ENCODE measurements around the gene FAAP20. TPM values are rescaled to one million over a fixed set of nuclear protein-coding genes. Genes with fewer than 3 reads are reported as not detected.
"Not testable (repeated sequence)": the region's sequence is repeated elsewhere in the genome, so short reads cannot be mapped to it uniquely, and the experiment has no call there.

Gene FAAP20
- total RNA-seq, 1 experiment from 2014 or later, result 20.1 TPM

DNA sequence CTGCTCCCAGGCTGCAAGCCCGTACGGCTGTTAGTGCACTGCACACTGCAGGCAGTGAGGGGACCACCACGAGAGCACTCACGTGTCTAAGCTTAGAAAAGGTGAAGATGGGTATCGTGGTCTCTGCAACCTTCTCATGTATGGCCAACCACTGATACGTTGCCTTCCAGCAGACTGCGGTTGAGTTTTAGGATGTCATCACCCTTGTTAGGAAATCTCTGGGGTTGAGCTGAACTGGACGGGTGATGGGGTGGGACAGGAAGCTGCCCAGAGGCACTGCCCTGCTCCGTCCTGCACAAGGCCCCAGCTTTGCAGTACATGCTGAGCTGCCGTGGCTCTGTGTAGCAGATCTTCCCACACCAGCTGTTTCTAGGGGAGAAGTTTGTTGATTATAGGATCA is 43.3 kb downstream of the FAAP20 start:
- Histone ChIP-seq H3K36me3 (ENCODE audit: insufficient read depth, low read length) (no peaks in the 10 kb centered on the region), H3K9me3 (ENCODE audit: low read length) (no peaks in the 10 kb centered on the region), H3K4me1 (ENCODE audit: low read length) (no peaks in the 10 kb centered on the region), H3K4me3 (ENCODE audit: low read length) (no peak overlapping the region), H3K79me2 (ENCODE audit: low read length) (no peaks in the 10 kb centered on the region), H2AFZ (ENCODE audit: low read length) (no peak overlapping the region), H3K27me3 (ENCODE audit: low read length) (no peaks in the 10 kb centered on the region), H3K27ac (ENCODE audit: low read length) (no peak overlapping the region), H4K20me1 (ENCODE audit: insufficient read depth, low read depth, low read length) (no peaks in the 10 kb centered on the region), H3K9ac (ENCODE audit: low read length) (no peak overlapping the region), H3K9me2 (replicated peaks; ENCODE audit: insufficient read depth, low read length) (no peaks in the 10 kb centered on the region), H3K4me2 (ENCODE audit: low read depth, low read length, poor library complexity, severe bottlenecking) (no peak overlapping the region)
- no peak for DNase-seq

GRCh38 chr1:2150801-2151200 is 43.8 kb downstream of the FAAP20 start:
- no peak overlapping the region for H3K4me2 ChIP-seq (ENCODE audit: low read depth, low read length, poor library complexity, severe bottlenecking)
- H3K4me1 ChIP-seq (ENCODE audit: low read length), result no peaks in the 10 kb centered on the region
- no peaks in the 10 kb centered on the region for H3K9me2 ChIP-seq (replicated peaks; ENCODE audit: insufficient read depth, low read length)
- no peak for DNase-seq
- H3K27ac ChIP-seq (ENCODE audit: low read length), result no peak overlapping the region
- no peaks in the 10 kb centered on the region for H3K27me3 ChIP-seq (ENCODE audit: low read length)
- no peaks in the 10 kb centered on the region for H4K20me1 ChIP-seq (ENCODE audit: insufficient read depth, low read depth, low read length)
- no peaks in the 10 kb centered on the region for H3K9me3 ChIP-seq (ENCODE audit: low read length)
- H3K9ac ChIP-seq (ENCODE audit: low read length), result no peak overlapping the region
- no peak overlapping the region for H3K4me3 ChIP-seq (ENCODE audit: low read length)
- no peaks in the 10 kb centered on the region for H3K36me3 ChIP-seq (ENCODE audit: insufficient read depth, low read length)
- no peak overlapping the region for H2AFZ ChIP-seq (ENCODE audit: low read length)
- H3K79me2 ChIP-seq (ENCODE audit: low read length), result no peaks in the 10 kb centered on the region

- no peaks in the 10 kb centered on the region for H3K9me2 ChIP-seq (replicated peaks; ENCODE audit: insufficient read depth, low read length)
- H4K20me1 ChIP-seq (ENCODE audit: insufficient read depth, low read depth, low read length), result no peaks in the 10 kb centered on the region
- no peak for DNase-seq
Observed at GRCh38 chr1:2148691-2149090, 45.9 kb downstream of the FAAP20 start.

DNA sequence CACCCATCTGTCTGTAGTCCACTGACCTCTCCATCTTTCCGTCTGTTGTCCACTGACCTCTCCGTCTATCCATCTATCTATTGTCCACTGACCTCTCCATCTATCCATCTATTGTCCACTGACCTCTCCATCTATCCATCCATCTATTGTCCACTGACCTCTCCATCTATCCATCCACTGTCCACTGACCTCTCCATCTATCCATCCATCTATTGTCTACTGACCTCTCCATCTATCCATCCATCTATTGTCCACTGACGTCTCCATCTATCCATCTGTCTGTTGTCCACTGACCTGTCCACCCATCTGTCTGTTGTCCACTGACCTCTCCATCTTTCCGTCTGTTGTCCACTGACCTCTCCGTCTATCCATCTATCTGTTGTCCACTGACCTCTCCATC is 46.7 kb downstream of the FAAP20 start:
- not testable (repeated sequence) for H3K4me3 ChIP-seq (ENCODE audit: low read length); H3K9ac ChIP-seq (ENCODE audit: low read length); H4K20me1 ChIP-seq (ENCODE audit: insufficient read depth, low read depth, low read length); H3K9me2 ChIP-seq (replicated peaks; ENCODE audit: insufficient read depth, low read length); H3K9me3 ChIP-seq (ENCODE audit: low read length); H3K4me2 ChIP-seq (ENCODE audit: low read depth, low read length, poor library complexity, severe bottlenecking); DNase-seq; H3K4me1 ChIP-seq (ENCODE audit: low read length); H3K27me3 ChIP-seq (ENCODE audit: low read length); H2AFZ ChIP-seq (ENCODE audit: low read length); H3K79me2 ChIP-seq (ENCODE audit: low read length); H3K27ac ChIP-seq (ENCODE audit: low read length); H3K36me3 ChIP-seq (ENCODE audit: insufficient read depth, low read length)

More at GRCh38 chr1:2148691-2149090, 45.9 kb downstream of the FAAP20 start:
- Histone ChIP-seq H3K9me3 (ENCODE audit: low read length) (no peaks in the 10 kb centered on the region), H3K9ac (ENCODE audit: low read length) (no peak overlapping the region), H3K4me2 (ENCODE audit: low read depth, low read length, poor library complexity, severe bottlenecking) (no peak overlapping the region), H3K27ac (ENCODE audit: low read length) (no peak overlapping the region), H3K4me3 (ENCODE audit: low read length) (no peak overlapping the region), H3K36me3 (ENCODE audit: insufficient read depth, low read length) (no peaks in the 10 kb centered on the region), H3K27me3 (ENCODE audit: low read length) (no peaks in the 10 kb centered on the region), H3K79me2 (ENCODE audit: low read length) (no peaks in the 10 kb centered on the region), H3K4me1 (ENCODE audit: low read length) (no peaks in the 10 kb centered on the region), H2AFZ (ENCODE audit: low read length) (no peak overlapping the region)

GRCh38 chr1:2146836-2147517 is 47.6 kb downstream of the FAAP20 start:
- Histone ChIP-seq H3K9me3 (ENCODE audit: low read length) (no peaks in the 10 kb centered on the region), H3K27me3 (ENCODE audit: low read length) (no peaks in the 10 kb centered on the region)
- DNase-seq, result no peak

GRCh38 chr1:2145946-2146835 is 48.4 kb downstream of the FAAP20 start:
- Histone ChIP-seq H3K4me2 (ENCODE audit: low read depth, low read length, poor library complexity, severe bottlenecking) (no peak overlapping the region), H3K9ac (ENCODE audit: low read length) (no peak overlapping the region), H3K79me2 (ENCODE audit: low read length) (no peaks in the 10 kb centered on the region), H3K27me3 (ENCODE audit: low read length) (no peaks in the 10 kb centered on the region), H3K4me1 (ENCODE audit: low read length) (no peaks in the 10 kb centered on the region), H3K9me2 (replicated peaks; ENCODE audit: insufficient read depth, low read length) (no peaks in the 10 kb centered on the region), H3K9me3 (ENCODE audit: low read length) (no peaks in the 10 kb centered on the region), H3K27ac (ENCODE audit: low read length) (no peak overlapping the region), H3K4me3 (ENCODE audit: low read length) (no peak overlapping the region), H2AFZ (ENCODE audit: low read length) (no peak overlapping the region), H3K36me3 (ENCODE audit: insufficient read depth, low read length) (no peaks in the 10 kb centered on the region), H4K20me1 (ENCODE audit: insufficient read depth, low read depth, low read length) (no peaks in the 10 kb centered on the region)
- DNase-seq, result no peak

More at GRCh38 chr1:2146836-2147517, 47.6 kb downstream of the FAAP20 start:
- H3K9ac ChIP-seq (ENCODE audit: low read length), result no peak overlapping the region
- H3K36me3 ChIP-seq (ENCODE audit: insufficient read depth, low read length), result no peaks in the 10 kb centered on the region
- H3K4me2 ChIP-seq (ENCODE audit: low read depth, low read length, poor library complexity, severe bottlenecking), result no peak overlapping the region
- H3K9me2 ChIP-seq (replicated peaks; ENCODE audit: insufficient read depth, low read length), result no peaks in the 10 kb centered on the region
- no peaks in the 10 kb centered on the region for H3K79me2 ChIP-seq (ENCODE audit: low read length)
- no peak overlapping the region for H3K4me3 ChIP-seq (ENCODE audit: low read length)
- no peak overlapping the region for H2AFZ ChIP-seq (ENCODE audit: low read length)
- H3K4me1 ChIP-seq (ENCODE audit: low read length), result no peaks in the 10 kb centered on the region
- H4K20me1 ChIP-seq (ENCODE audit: insufficient read depth, low read depth, low read length), result no peaks in the 10 kb centered on the region
- H3K27ac ChIP-seq (ENCODE audit: low read length), result no peak overlapping the region

- Histone ChIP-seq H3K4me3 (ENCODE audit: low read length) (no peak overlapping the region), H3K9me3 (ENCODE audit: low read length) (no peaks in the 10 kb centered on the region), H3K4me1 (ENCODE audit: low read length) (no peaks in the 10 kb centered on the region), H3K27me3 (ENCODE audit: low read length) (no peaks in the 10 kb centered on the region), H3K9ac (ENCODE audit: low read length) (no peak overlapping the region), H3K36me3 (ENCODE audit: insufficient read depth, low read length) (no peaks in the 10 kb centered on the region), H4K20me1 (ENCODE audit: insufficient read depth, low read depth, low read length) (no peaks in the 10 kb centered on the region), H3K27ac (ENCODE audit: low read length) (no peak overlapping the region), H2AFZ (ENCODE audit: low read length) (no peak overlapping the region), H3K79me2 (ENCODE audit: low read length) (no peaks in the 10 kb centered on the region), H3K9me2 (replicated peaks; ENCODE audit: insufficient read depth, low read length) (no peaks in the 10 kb centered on the region), H3K4me2 (ENCODE audit: low read depth, low read length, poor library complexity, severe bottlenecking) (no peak overlapping the region)
- no peak for DNase-seq
Observed at GRCh38 chr1:2144501-2145090, 50.0 kb downstream of the FAAP20 start.

GRCh38 chr1:2143814-2144500 is 50.6 kb downstream of the FAAP20 start:
- Histone ChIP-seq H3K4me2 (ENCODE audit: low read depth, low read length, poor library complexity, severe bottlenecking) (no peak overlapping the region), H3K4me3 (ENCODE audit: low read length) (no peak overlapping the region), H3K9me3 (ENCODE audit: low read length) (no peaks in the 10 kb centered on the region), H2AFZ (ENCODE audit: low read length) (no peak overlapping the region), H3K4me1 (ENCODE audit: low read length) (no peaks in the 10 kb centered on the region), H3K9me2 (replicated peaks; ENCODE audit: insufficient read depth, low read length) (no peaks in the 10 kb centered on the region), H3K27me3 (ENCODE audit: low read length) (no peaks in the 10 kb centered on the region), H3K79me2 (ENCODE audit: low read length) (no peaks in the 10 kb centered on the region), H3K27ac (ENCODE audit: low read length) (no peak overlapping the region), H4K20me1 (ENCODE audit: insufficient read depth, low read depth, low read length) (no peaks in the 10 kb centered on the region), H3K9ac (ENCODE audit: low read length) (no peak overlapping the region), H3K36me3 (ENCODE audit: insufficient read depth, low read length) (no peaks in the 10 kb centered on the region)
- DNase-seq, result no peak
